8988T (cell line): ENCODE results near the gene ACTG2.
A peak's percentile ranks its signal among the peaks of the same experiment; 100 is the strongest.

ENCODE experiments used
- DNase-seq: peaks from one replicate; pipeline ENCODE4 v3.0.0; 2011

ACTG2 gene

DNA sequence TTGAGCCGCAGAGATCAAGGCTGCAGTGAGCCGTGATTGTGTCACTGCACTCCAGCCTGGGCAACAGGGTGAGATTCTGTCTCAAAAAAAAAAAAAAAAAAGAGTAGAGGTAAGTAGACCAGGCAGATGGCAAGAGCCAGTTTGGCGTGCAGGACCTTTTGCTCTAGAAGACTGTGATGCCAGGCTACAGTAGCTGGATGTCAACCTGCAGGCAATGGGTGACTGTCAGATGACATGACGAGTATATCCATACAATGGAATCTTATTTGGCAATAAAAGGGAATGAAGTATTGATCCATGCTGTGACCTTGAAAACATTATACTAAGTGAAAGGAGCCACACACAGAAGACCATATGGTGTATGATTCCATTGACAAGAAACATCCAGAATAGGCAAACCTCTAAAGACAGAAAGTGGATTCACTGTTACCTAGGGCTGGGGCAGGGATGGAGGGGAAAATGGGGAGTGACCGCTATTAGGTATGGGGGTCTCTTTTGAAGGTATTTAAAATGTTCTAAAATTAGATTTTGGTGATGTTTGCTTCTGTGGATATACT, 22.7 kb downstream of the ACTG2 start:
- DNase-seq: no peak

DNA sequence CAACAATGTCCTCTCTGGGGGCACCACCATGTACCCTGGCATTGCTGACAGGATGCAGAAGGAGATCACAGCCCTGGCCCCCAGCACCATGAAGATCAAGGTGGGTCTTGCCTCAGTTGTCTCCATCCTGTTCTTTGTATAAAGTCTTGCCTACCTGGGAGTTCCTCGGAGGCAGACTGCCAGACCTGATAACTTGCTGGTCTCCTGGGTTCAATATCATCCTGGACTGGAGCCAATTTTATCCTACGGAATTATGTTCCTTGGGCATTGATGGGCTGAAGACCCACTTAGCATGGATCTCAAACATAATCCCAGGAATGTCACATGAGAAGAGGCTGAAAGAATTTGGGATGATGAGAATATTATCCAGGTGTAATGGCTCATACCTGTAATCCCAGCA, 23.9 kb downstream of the ACTG2 start:
- DNase-seq: no peak

DNA sequence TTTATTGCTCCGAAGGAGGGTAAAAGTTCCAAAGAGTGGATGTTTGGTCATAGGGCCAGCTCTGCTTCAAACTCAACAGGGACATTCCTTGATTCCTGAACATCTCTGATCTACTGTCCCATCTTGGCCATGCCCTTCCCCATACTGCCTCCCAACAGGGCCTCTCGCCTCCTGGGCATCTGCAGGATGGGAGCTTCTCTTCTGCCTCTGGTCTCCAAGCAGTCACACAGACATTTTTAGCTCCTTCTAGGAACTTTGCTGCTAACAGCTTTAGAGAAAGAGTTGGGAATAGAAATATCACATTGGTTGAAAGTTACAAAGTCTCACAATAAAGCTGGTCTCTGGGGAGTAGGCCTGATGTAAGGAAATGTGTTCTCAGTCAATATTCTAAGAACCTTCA, 24.5 kb downstream of the ACTG2 start:
- no peak for DNase-seq

DNA sequence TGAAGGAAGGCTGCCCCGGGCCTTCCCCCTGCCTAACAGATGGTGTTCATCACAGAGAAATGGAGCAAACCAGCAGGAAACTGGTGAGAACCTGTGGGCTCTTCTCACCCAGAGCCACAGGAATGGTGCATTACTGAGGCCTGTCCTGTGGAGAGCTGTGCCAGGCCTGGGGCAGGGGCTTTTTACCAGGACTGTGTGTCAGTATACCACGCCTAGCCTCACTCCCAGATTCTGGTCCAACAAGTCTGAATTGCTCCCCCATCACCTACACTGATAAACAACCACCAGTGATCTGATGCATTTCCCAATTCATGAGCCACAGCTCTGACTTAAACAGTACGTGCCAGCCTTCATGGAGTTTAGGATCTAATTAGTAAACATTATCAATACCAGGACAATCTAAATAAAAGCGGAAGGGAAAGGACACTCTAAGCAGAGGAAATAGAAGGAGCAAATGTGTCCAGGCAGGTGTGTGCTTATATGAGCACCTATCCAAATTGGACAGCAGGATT, 24.9 kb downstream of the ACTG2 start:
- no peak for DNase-seq

DNA sequence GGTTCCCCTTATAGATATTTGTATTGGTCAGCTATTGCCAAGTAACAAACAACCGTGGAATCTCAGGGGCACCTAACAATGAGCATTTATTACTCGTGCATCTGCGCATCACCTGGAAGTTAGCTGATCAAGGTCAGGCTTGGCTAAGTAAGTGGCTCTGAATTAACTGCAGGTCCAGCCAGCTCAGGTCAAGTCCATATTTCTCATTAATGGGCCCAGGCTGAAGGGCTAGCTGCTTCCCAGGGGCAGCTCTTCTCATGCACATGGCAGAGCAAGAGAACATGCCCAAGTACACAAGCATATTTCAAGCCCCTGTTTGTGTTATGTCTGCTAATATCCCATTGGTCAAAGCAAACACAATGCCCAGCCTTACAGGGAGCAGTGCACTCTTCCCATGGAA, 26.0 kb downstream of the ACTG2 start:
- no peak for DNase-seq

DNA sequence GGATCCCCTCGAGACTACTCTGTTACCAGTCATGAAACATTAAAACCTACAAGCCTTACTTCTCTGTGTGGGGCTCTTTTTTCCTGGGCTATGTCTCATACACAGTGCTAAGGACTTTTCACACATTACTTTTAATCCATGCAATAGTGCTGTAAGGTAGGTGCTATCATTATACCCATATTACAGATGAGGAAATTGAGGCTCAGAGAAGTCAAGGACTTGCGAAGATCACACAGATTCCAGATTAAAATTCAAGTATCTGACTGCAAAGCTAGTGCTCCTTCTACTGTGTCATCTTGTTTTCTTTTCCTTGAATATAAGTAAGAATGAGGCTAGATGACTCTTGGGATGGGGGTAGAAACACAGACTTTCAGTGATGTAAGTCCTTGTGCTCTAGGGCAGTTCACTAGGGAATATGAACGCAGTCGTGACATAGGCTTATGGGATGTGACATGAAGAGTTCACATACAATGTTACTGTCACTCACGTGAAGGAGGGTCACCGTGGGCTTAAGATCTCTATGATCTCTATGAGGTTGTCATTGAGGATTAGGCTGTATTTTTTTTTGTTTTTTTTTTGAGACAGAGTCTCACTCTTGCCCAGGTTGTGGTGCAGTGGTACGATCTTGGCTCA, 26.9 kb downstream of the ACTG2 start:
- no peak for DNase-seq

DNA sequence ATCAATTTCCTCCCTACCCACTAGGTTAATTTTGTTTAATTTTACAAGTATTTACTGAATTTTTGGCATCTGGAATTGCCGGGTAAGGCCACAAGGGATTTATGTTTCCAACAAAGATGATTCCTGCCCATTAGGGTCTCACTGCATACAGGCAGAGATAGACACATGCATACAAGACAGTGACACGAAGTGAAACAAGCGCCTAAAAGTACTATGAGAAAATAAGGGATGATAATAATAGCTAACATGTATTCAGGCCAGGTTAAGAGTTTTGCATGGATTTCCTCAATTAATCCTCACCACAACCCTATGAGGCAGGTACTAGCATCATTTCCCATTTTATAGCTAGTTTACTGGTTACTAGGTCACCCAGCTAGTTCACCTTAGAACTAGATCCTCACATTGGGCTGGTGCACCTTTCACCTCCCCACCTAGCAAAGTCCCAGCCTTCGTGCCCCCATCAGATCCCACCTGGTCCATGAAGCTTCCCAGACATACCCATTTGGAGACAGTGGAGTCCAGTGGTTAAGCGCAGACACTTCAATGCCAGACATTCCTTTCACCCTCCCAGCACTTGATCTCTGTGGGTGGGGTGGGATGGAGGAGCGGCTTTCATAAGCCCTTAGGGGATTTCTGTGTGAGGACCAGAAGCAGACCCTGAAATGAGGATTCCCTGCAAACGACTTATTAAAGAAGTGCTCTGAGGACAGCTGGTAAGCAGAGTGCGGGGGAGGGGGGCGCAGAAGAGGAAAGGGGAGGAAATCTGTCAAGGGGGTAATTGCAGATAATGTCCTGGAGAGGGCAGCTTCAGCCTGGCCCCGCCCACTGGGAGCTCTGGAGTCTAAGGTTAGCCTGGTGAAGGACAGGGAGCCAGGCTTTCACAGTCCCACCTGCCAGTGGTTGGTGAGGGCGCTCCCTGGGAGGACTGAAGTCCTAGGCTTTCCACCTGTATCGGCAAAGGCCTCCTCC, 28.1 kb downstream of the ACTG2 start:
- DNase-seq: peak; percentile 50

DNA sequence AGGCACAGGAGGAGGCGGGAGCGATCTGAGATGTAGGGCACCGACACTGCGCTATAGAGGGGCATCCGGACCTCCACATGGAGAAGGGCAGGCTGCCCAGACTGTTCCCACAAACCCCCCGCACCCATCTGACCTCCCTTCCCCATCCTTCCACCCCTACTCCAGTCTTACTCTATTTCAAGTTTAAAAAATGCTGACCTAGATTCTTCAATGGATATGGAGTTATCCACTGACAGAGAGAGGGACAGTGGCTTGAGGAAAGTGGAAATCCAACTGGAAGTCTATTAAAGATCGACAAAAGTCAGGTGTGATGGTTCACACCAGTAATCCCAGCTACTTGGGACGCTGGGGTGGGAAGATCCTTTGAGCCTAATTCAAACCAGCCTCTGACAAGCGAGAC, 28.8 kb downstream of the ACTG2 start:
- DNase-seq: no peak

DNA sequence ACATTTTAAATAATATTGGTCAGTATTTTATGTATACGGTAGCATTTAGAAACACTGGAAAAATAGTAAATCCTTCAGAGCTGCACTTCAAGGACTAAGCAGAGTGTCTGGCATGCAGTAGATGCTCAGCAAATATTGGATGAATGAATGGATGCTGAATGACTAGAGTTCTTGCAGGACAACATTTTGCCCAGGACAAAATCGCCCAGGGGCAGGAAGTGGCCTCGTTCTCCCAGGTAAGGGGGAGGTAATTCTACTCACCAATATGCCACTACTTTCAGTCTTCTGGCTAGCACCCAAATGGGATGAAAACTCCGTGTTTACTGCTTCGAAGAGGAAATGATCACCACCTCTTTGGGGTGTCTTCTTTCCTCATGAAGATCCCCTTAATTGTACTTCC, 29.9 kb downstream of the ACTG2 start:
- DNase-seq: no peak

DNA sequence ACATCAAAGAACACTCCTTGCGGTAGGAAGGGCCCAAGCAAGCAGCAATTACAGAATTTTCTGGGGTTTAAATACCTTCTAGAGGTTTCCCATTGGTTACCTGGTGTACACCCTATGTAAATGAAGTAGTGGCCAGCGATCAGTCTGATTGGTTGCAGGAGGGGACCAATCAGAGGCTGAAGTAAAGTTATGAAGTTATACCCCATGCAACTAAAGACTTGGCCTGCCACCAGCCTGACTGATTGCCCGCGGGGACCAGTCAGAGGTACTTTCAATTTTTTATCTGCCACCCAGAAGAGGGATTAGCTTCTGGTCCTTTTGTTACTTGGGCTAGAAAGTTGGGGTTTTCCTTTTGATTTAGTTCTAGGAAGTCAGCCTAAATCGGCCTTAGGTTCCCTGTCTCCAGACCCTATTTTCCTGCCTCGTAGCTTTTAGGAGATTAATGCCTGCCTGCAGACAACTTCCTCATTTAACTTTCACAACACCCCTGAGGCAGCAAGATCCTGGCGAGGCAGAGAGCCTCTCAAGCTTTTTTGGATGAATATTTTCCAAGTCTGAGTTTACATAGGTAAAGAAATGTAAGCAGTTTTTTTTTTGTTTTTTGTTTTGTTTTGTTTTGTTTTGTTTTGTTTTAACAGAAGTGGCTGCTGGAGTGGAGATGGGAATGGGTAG, 32.4 kb downstream of the ACTG2 start:
- DNase-seq: no peak

DNA sequence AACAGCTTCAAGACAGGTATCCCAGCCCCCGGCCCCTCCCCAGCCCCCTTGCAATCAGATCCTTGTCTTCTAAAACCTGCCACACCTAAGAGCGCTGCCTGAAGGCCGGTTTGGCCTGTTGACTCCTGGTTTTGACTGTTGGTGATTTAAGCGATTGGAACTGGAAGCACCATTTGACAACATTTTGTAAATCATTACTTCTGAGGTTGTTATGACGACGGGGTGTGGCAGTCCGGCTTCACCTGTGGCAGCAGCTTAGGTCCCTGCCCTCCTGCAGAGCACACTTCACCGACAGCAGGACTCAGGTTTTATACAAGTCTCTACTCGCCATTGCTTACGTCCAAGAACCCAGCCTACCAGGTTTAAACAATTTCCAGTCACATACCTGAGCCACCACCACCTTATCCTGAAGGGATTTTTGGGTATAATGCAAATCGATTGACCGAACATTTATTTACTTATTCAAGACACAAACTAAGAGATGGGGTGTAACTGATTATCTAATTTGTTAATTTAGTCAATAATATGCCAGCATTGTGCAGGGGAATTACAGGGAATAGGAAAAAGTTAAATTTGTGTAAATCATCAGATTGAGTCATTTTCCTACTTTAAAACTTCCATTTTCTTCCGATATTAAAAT, 33.2 kb downstream of the ACTG2 start:
- DNase-seq: no peak

DNA sequence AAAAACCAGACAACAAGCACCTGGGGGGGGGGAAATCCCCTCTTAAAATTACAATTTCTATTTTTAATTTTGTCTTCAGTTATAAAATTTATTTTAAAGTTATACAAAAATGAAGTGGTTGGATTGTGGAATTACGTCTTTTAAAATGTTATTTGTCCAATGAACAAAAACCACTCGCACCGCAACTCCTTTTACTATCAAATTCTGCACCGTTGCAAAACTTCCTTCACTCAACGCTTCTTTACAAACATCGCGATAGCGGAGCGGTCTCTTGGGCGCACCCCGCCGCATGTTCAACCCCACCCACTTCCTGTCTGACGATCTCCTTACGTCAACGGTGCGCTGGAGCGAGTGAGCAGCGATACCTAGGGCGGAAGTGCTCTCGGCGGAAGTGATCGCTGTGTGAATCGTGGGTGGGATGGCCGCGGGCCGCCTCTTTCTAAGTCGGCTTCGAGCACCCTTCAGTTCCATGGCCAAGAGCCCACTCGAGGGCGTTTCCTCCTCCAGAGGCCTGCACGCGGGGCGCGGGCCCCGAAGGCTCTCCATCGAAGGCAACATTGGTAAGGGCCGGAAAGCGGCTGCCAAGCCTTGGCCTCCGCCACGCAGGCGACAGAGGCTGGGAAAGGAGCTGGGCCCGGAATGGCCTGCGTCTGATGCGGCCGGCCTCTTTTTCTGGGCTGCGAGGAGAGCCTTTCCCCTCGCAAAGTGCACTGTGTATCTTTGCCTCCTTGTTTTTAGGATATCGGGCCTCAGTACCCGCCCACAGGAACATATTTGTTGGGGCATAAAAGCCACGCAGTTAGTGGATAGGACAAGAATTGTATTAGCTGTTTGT, 33.9 kb downstream of the ACTG2 start, which contains the start of gene DGUOK:
TSS of gene DGUOK (plus strand) at position 388 of the 835 bp plus-strand sequence. CDS start at position 419, 31 bp downstream.
- DNase-seq: peak; percentile 48

DNA sequence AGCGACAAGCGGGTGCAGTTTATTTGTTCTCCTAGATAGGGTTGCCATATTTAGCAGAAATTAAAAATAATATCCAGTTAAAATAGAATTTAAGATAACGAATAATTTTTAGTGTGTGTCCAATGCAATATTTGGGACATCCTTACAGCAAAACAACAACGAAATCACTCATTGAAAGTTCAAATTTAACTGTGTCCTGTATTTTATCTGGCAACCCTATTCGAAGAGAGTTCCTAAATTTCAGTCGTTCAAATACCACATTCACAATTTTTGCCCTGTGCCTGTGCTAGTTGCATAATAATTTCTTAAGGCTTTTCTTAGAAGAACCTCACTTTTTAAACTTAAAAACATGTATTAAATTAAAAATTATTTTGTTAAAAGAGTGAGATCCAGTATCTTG, 34.5 kb downstream of the ACTG2 start:
- no peak for DNase-seq

DNA sequence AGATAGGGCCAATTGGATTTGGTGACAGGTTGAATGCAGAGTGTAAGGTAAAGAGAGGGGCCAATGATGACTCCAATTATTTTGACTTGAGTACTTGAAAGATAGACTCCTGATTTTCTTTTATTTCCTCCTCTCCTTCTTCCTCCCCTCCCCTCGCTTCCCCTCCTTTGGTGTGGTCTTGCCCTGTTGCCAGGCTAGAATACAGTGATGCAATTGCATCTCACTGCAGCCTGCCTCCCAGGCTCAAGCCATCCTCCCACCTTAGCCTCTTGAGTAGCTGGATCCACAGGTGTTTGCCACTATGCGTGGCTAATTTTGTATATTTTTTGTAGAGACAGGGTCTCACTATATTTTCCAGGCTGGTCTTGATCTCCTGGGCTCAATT, 36.1 kb downstream of the ACTG2 start:
- DNase-seq: no peak

DNA sequence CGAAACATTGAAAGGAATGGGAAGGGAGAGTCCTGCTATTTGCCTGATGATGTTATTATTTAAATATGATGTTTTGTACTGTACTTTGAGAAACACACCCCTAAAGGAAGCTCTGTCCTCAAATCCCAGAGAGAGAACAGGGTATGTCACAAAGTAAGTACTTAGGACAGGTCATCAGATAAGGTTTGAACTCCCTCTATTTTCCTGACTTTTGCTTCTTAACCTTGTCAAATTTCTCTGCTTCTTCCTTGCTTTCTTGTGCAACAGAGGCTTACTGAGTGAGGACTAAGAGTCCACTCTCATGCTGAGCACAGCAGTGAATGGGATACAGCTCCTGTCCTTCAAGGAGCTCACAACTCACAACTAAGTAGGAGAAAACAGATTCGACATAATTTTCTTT, 37.6 kb downstream of the ACTG2 start:
- DNase-seq: no peak

DNA sequence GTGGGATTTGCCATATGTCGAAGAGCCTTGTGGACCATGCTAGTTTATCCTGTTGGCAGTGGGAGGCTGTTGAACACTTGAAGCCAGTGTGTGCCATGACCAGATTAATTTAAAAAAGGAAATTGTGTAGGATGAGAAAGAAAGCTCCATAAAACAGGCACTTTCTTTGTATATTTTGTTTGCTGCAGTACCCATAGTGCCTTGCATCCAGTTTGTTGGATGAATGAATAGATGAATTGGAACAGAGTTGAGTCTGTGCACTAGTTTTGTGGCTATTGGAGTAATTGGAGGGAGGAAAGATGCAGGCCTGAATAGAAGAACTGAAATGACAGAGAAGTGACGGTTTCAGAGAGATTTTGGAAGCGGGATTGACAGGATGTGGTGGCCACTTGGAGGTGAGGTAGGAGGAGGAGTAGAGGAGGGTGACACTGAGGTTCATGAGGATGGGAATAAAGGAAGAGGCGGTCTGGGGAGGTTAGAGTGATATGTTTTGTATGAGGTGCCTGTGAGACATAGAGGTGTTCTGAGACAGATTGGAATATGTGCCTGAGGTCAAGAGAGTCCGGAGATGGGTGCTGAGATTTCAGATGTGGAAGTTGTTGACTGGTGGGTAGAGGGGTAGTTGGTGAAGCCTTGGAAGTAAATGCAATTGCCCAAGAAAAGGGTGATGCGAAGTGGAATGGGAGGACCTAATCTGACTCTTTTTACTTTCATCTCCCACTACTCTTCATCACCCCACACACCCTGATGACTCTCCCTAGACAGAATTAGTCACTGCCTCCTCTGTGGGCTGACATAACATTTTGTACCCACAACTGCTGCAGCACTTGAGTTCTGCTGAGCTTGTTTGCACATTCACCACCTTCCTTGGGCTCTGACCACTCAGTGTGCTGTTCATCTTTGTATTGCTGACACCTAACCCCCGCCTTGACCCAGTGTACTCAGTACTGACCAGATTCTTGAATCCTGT, 39.0 kb downstream of the ACTG2 start:
- no peak for DNase-seq

DNA sequence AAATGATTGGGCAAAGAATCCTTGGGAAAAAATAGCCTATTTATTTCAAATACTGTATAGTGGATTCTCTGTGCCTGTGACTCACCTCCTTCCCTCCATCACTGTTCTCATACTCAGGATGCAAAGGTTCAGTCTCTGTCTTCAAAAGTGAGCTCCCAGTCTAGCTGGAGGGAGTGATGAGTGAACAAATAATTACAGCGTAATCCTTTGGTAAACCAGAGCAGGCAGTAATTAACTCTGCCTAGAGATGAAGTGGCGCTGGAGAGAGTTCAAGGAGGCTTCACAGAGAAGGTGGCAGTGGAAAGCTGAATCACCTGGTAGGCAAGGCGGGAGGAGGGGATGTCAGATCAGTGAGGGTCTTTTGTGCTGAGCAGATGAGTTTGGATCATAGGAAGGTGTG, 40.4 kb downstream of the ACTG2 start:
- DNase-seq: no peak

DNA sequence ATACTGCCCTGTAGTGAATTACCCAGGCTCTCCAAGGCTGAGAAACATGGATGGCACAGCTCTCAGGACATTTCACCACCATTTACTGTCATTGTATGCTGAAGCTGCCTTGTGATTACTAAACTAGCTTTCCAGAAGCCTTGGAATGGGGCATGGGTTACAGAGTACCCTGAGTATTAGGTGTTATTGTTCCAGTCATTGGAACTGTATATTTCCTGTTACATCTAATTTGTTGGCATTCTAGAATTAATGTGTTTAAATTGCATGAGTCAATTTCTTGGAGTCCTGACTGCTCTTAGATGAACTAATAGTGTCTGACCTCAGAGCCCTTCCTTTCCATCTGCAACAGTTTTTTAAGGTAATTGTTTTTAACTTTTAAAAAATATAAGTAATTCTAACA, 42.8 kb downstream of the ACTG2 start:
- DNase-seq: no peak

DNA sequence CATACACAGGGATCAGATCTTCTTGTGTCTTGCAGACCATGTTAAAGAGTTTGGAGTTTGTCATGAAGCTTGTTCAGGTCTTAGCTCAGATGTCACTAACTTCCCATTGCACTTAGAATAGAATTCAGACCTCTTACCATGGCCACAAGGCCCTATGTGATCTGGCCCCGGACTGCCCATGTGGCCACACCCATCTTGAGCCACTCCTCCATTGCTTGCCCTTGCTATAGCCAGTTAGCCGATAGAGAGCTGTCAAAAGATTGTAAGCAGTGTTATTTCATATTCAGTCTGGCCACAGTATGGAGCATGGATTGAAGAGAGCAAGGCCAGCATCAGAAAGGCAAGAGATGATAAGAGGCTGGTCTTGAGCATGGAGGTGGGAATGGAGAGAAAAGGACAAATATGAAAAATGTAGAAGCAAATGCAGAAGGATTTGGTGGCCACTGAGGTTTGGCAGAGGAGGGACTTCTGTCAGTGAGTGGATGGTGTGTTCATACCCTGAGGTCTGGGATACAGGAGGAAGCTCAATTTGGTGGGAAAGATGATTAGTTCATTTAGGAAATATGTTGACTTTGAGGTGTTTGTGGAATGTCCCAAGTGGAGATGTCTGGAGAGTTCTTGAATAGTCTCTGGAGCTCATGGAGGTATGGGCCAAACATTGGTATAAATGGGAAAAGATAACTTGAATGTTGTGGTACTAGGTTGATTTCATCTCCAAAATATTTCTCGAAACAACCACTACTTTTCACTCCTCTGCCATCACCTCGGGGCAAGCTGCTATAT, 44.5 kb downstream of the ACTG2 start:
- no peak for DNase-seq

DNA sequence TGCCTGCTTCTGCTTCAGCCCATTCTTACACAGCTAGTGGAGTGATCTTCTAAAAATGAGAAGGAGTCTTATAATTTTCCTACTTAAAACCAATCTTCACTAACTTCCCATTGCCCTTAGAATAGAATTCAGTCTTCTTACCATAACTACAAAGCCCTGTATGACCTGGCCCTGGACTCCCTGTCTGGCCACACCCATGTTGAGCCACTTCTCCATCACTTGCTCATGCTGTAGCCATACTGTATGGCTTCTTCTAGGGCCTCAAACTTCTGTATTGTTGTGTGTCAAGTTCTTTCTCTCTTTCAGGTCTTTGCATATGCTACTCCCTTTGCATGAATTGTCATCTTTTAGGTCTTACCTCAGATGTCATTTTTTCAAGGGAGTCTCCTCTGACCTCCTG, 45.1 kb downstream of the ACTG2 start:
- DNase-seq: no peak
